ENCODE data around the gene PLCXD3.

GRCh38 chr5:41427505-41427904 is 82.9 kb downstream of the PLCXD3 start:
- TF ChIP-seq POLR2AphosphoS5 (IDR thresholded peaks at IDR 0.05; ENCODE audit: borderline replicate concordance, low read depth, low read length) = no peak
- TF ChIP-seq EZH2 (IDR thresholded peaks at IDR 0.05) = no peak
- no peak for TF ChIP-seq FOXP2 (optimal IDR thresholded peaks at IDR 0.05; ENCODE audit: control extremely low read depth, extremely low read length, insufficient read depth)

Data from SK-N-MC (cell line).